HepG2 (cell line): ENCODE results near the gene HSD17B2. TPM values are rescaled to one million over a fixed set of nuclear protein-coding genes. Genes with fewer than 3 reads are reported as not detected.

Experiments
- ATAC-seq: fragments of 200-7000 bp; cut with Tn5 transposase; 3 replicates; pipeline ENCODE4 v1.9.1; 2020; ENCODE audit warnings: mild to moderate bottlenecking, moderate library complexity
- BruUV-seq: library from RNA; stranded (reverse); fragments of 400-500 nt; replicated peaks from 2 replicates; lab custom pipeline; 2021; lab: Mats Ljungman, UMichigan
- CTCF ChIA-PET: fragments of 300-600 bp; formaldehyde crosslinking; extraction: SDS; loops from one replicate; lab custom pipeline; 2021; ENCODE audit warnings: low total read pairs, inconsistent platforms, low intra/inter-chr PET ratio; lab: Yijun Ruan, JAX
- POLR2A ChIA-PET: fragments of 350-600 bp; sonication (Branson Sonifier 250); formaldehyde crosslinking; loops from one replicate; lab custom pipeline; 2020; ENCODE audit warnings: antibody characterized with exemption, inconsistent platforms; lab: Yijun Ruan, JAX
- DNase-seq: peaks from one replicate; pipeline ENCODE4 v3.0.0-alpha.2; 2015; ENCODE audit warnings: low spot score
- FAIRE-seq: peaks from 3 replicates; lab custom pipeline; 2011; peaks lifted over from hg19 to GRCh38; lab: Jason Lieb, UNC
- H2AFZ ChIP-seq: one replicate; pipeline ENCODE4 v1.6.1; 2011; ENCODE audit warnings: low read length, inconsistent platforms
- H3K27ac ChIP-seq: fragments of 300-600 bp; 3 replicates; pipeline ENCODE4 v1.8.0; 2011; ENCODE audit warnings: mixed run types, mild to moderate bottlenecking, mixed read lengths, low read length, inconsistent platforms; ENCODE audit not compliant: insufficient read depth; ENCODE audit errors: extremely low read length
- H3K27me3 ChIP-seq, 2 experiments: fragments of 200-600 bp in 1 of 2; 2 replicates in 1 of 2; 3 replicates in 1 of 2; pipeline versions ENCODE4 v1.6.0 to v1.8.0; 2011; ENCODE audit warnings: low read length in 2 of 2, mild to moderate bottlenecking in 2 of 2, moderate library complexity in 2 of 2, inconsistent platforms in 1 of 2; ENCODE audit not compliant: insufficient read depth in 2 of 2, control insufficient read depth in 1 of 2
- H3K36me3 ChIP-seq, 2 experiments: fragments of 200-600 bp in 1 of 2; replicated peaks in 1 of 2; 2 replicates in 1 of 2; 3 replicates in 1 of 2; pipeline versions ENCODE4 v1.5.1 to v1.8.0; 2011; ENCODE audit warnings: low read length in 2 of 2, inconsistent platforms in 1 of 2; ENCODE audit not compliant: insufficient read depth in 2 of 2, control insufficient read depth in 1 of 2
- H3K4me1 ChIP-seq: 2 replicates; pipeline ENCODE4 v1.5.1; 2012; ENCODE audit warnings: low read length, inconsistent platforms; ENCODE audit not compliant: insufficient read depth
- H3K4me2 ChIP-seq: 2 replicates; pipeline ENCODE4 v1.6.0; 2011; ENCODE audit warnings: low read depth, low read length, inconsistent platforms
- H3K4me3 ChIP-seq, 3 experiments: fragments of 200-600 bp in 1 of 3; sonication (generic), shearing (Covaris generic) in 1 of 3; replicated peaks in 1 of 3; 2 replicates each; pipeline ENCODE4 v1.5.1; 2011 to 2016; ENCODE audit warnings: low read length in 3 of 3, inconsistent platforms in 2 of 3, low read depth in 2 of 3, mild to moderate bottlenecking in 2 of 3, control low read depth in 1 of 3, mixed read lengths in 1 of 3; ENCODE audit not compliant: insufficient read depth in 1 of 3
- H3K79me2 ChIP-seq: one replicate; pipeline ENCODE4 v1.6.1; 2011; ENCODE audit warnings: low read length, inconsistent platforms; ENCODE audit not compliant: insufficient read depth
- H3K9ac ChIP-seq: 2 replicates; pipeline ENCODE4 v1.6.0; 2011; ENCODE audit warnings: mild to moderate bottlenecking, low read depth, low read length, inconsistent platforms; ENCODE audit not compliant: insufficient read depth
- H3K9me3 ChIP-seq: 2 replicates; pipeline ENCODE4 v1.5.1; 2012; ENCODE audit warnings: mild to moderate bottlenecking, low read length
- H4K20me1 ChIP-seq: 2 replicates; pipeline ENCODE4 v1.6.0; 2011; ENCODE audit warnings: inconsistent platforms, mild to moderate bottlenecking, low read length, moderate library complexity; ENCODE audit not compliant: insufficient read depth
- ARNT ChIP-seq: fragments of 450-650 bp; IDR thresholded peaks from 2 replicates; pipeline ENCODE4 v1.6.1; 2017
- CC2D1A ChIP-seq: sonication (generic); formaldehyde crosslinking; IDR thresholded peaks from 2 replicates; pipeline ENCODE4 v1.8.1; 2023; ENCODE audit warnings: mild to moderate bottlenecking, missing genetic modification reagents
- CEBPB ChIP-seq: IDR thresholded peaks from 2 replicates; pipeline ENCODE4 v1.6.1; 2011; ENCODE audit warnings: low read depth, low read length, improper control_type of control experiment, borderline replicate concordance
- DNMT3B ChIP-seq: conservative IDR thresholded peaks from 2 replicates; pipeline ENCODE4 v1.6.1; 2016; ENCODE audit warnings: missing biosample characterization, control low read depth
- FOXA3 ChIP-seq: IDR thresholded peaks from 2 replicates; pipeline ENCODE4 v1.6.1; 2016; ENCODE audit warnings: missing genetic modification reagents, missing compliant biosample characterization
- FOXK1 ChIP-seq: sonication (generic); formaldehyde crosslinking; IDR thresholded peaks from 2 replicates; pipeline ENCODE4 v1.4.0; 2020; ENCODE audit warnings: low read depth, missing genetic modification reagents, borderline replicate concordance
- HNF1B ChIP-seq: sonication (generic); formaldehyde crosslinking; IDR thresholded peaks from 2 replicates; pipeline ENCODE4 v1.5.1; 2020; ENCODE audit warnings: mild to moderate bottlenecking, moderate library complexity, missing genetic modification reagents
- HNRNPUL1 ChIP-seq: fragments of 200-400 bp; formaldehyde crosslinking; IDR thresholded peaks from 2 replicates; pipeline ENCODE4 v1.6.1; 2017; ENCODE audit warnings: low read depth, mild to moderate bottlenecking, low read length, moderate library complexity
- MAFK ChIP-seq, 2 experiments: IDR thresholded peaks in 1 of 2; conservative IDR thresholded peaks in 1 of 2; 2 replicates each; pipeline ENCODE4 v1.6.1; 2011; ENCODE audit warnings: improper control_type of control experiment in 2 of 2, low read length in 2 of 2
- SNRNP70 ChIP-seq: fragments of 200-400 bp; formaldehyde crosslinking; IDR thresholded peaks from 2 replicates; pipeline ENCODE4 v1.6.1; 2017; ENCODE audit warnings: mild to moderate bottlenecking, low read depth, low read length, moderate library complexity
- SRSF9 ChIP-seq: fragments of 200-400 bp; formaldehyde crosslinking; IDR thresholded peaks from 2 replicates; pipeline ENCODE4 v1.6.1; 2018; ENCODE audit warnings: borderline replicate concordance, mild to moderate bottlenecking, low read depth, low read length; ENCODE audit not compliant: insufficient read depth, poor library complexity, severe bottlenecking
- ZNF280B ChIP-seq: sonication (generic); formaldehyde crosslinking; IDR thresholded peaks from 2 replicates; pipeline ENCODE4 v1.5.0; 2020; ENCODE audit warnings: missing genetic modification reagents, mild to moderate bottlenecking, borderline replicate concordance
- ZNF549 ChIP-seq: sonication (generic); formaldehyde crosslinking; IDR thresholded peaks from 2 replicates; pipeline ENCODE4 v1.5.0; 2020; ENCODE audit warnings: missing genetic modification reagents
- ZNF614 ChIP-seq: IDR thresholded peaks from 2 replicates; pipeline ENCODE4 v1.6.1; 2018; ENCODE audit warnings: missing biosample characterization, missing genetic modification reagents, inconsistent platforms, borderline replicate concordance
- WGBS: methylation state at CpG from one replicate; pipeline ENCODE4 v1.1.6; 2017; ENCODE audit warnings: low lambda C conversion rate; 5-methylcytosine and 5-hydroxymethylcytosine counted together
- in situ Hi-C: cut with HindIII; loops from 2 replicates; pipeline ENCODE4 v1.10.0; 2017; ENCODE audit warnings: low pct_unique_long_range_greater_than_20kb; ENCODE audit not compliant: extremely low pct_ligation_motif_present
- intact Hi-C: fragments of 100-400 bp; cut with micrococcal nuclease; formaldehyde crosslinking; loops from one replicate; pipeline ENCODE4 v1.10.0; 2022; ENCODE audit not compliant: unreplicated experiment
- polyA plus RNA-seq, 8 experiments: library from polyadenylated mRNA; depleted of rRNA in 3 of 8; stranded (reverse) in 7 of 8; unstranded in 1 of 8; fragments of >200 nt; fragmentation: Illumina TruSeq in 4 of 8; extraction: Trizol in 4 of 8; gene quantifications; 2 replicates each; pipeline versions ENCODE4 v1.2.1 to v1.2.3, GENCODE V29; 2011 to 2016; ENCODE audit warnings: low read depth in 4 of 8, missing spikeins in 1 of 8, mixed read lengths in 1 of 8; ENCODE audit not compliant: insufficient read depth in 1 of 8
- total RNA-seq, 5 experiments: library from RNA; depleted of rRNA; stranded (reverse); fragments of >200 nt; fragmentation: Illumina TruSeq; extraction: Trizol; gene quantifications; 2 replicates each; pipeline ENCODE4 v1.2.3, GENCODE V29; 2016; ENCODE audit warnings: low read depth in 1 of 5

The HSD17B2 gene
- total and polyA plus RNA-seq, 2 of the 13 experiments (the other 11 are each of a cell fraction or from before 2014, with no cell fraction given) = 26.3 to 69.3 TPM

GRCh38 chr16:82007189-82007588, 27.9 kb upstream of the HSD17B2 start:
- Histone ChIP-seq H3K4me2 (no peak overlapping the region), H3K79me2 (no peaks in the 10 kb centered on the region), H3K27ac (no peak overlapping the region), H2AFZ (no peak overlapping the region), H3K9me3 (peaks cover 31% of the 10 kb centered on the region), H4K20me1 (no peaks in the 10 kb centered on the region), H3K9ac (no peak overlapping the region), H3K4me1 (no peaks in the 10 kb centered on the region), H3K36me3 (no peaks in the 10 kb centered on the region), H3K4me3 (no peak overlapping the region), H3K27me3 (peaks cover 0 to 12% of the 10 kb centered on the region in 2 experiments; a peak in 2 of 5 replicates)
- BruUV-seq = no TSS peak
- no peak for TF ChIP-seq FOXK1 (CRISPR knock-in tag)
- TF ChIP-seq CEBPB = peak; percentile 66
- no peak for TF ChIP-seq ZNF614 (CRISPR knock-in tag)
- TF ChIP-seq ARNT = no peak
- peak in 1 of 2 experiments; percentile 9; a peak in 1 of 4 replicates for TF ChIP-seq MAFK (conservative IDR thresholded peaks at IDR 0.05 in 1 of 2, IDR thresholded peaks at IDR 0.05 in 1 of 2; ENCODE audit: low read length in 2 of 2)
- in situ Hi-C loops = no loop called here
- POLR2A ChIA-PET = no interaction called here
- WGBS = 2% methylated on average over 2 of the region's 2 CpGs
- ATAC-seq = no peak
- CTCF ChIA-PET = no interaction called here
- FAIRE-seq = no peak
- intact Hi-C loops = no loop called here
- no peak for DNase-seq

GRCh38 chr16:82008957-82009592, 26.0 kb upstream of the HSD17B2 start:
- BruUV-seq = no TSS peak
- H3K4me3 ChIP-seq = no peak overlapping the region
- H3K79me2 ChIP-seq = no peaks in the 10 kb centered on the region
- DNase-seq (no peak), FAIRE-seq (no peak)
- 30% methylated on average over 8 of the region's 9 CpGs for WGBS
- TF ChIP-seq HNRNPUL1 (no peak), HNF1B (CRISPR knock-in tag) (no peak), FOXA3 (CRISPR knock-in tag) (no peak), SNRNP70 (no peak), SRSF9 (no peak), DNMT3B (CRISPR knock-in tag) (no peak), ZNF280B (CRISPR knock-in tag) (0 out of 2 replicates have a peak, but pooled peaks have one; percentile 25), CC2D1A (CRISPR knock-in tag) (no peak), ZNF549 (CRISPR knock-in tag) (no peak)
- TF ChIP-seq, all 625 proteins: peak for 1
- CTCF ChIA-PET = no interaction called here
- Histone ChIP-seq H3K9ac (no peak overlapping the region), H4K20me1 (no peaks in the 10 kb centered on the region), H3K36me3 (no peaks in the 10 kb centered on the region), H2AFZ (no peak overlapping the region), H3K9me3 (peaks cover 31% of the 10 kb centered on the region), H3K4me1 (no peaks in the 10 kb centered on the region), H3K27me3 (peaks cover 0 to 12% of the 10 kb centered on the region in 2 experiments; a peak in 2 of 5 replicates), H3K27ac (no peak overlapping the region), H3K4me2 (no peak overlapping the region)
- in situ Hi-C loops = no loop called here
- intact Hi-C loops = no loop called here
- POLR2A ChIA-PET = no interaction called here
- ATAC-seq = no peak
